GM23338 (cell line): ENCODE measurements around the gene SPG7.

Experiments
- CREB1 ChIP-seq: fragments of 250-450 bp; sonication (Bioruptor Pico); IDR thresholded peaks from 2 replicates; pipeline ENCODE4 v1.5.0; 2020; ENCODE audit warnings: low read depth, mild to moderate bottlenecking, moderate library complexity
- EZH2 ChIP-seq: fragments of 200-600 bp; sonication (generic); IDR thresholded peaks from one replicate; pipeline ENCODE4 v1.8.0; 2017; ENCODE audit warnings: antibody characterized with exemption, mild to moderate bottlenecking, low read depth; ENCODE audit not compliant: unreplicated experiment
- EZH2phosphoT487 ChIP-seq: fragments of 200-600 bp; sonication (generic); IDR thresholded peaks from one replicate; pipeline ENCODE4 v1.8.1; 2018; ENCODE audit warnings: antibody characterized with exemption; ENCODE audit not compliant: unreplicated experiment
- POLR2AphosphoS5 ChIP-seq: IDR thresholded peaks from 2 replicates; pipeline ENCODE4 v1.6.1; 2016; ENCODE audit warnings: antibody characterized with exemption, low read depth
- ZNF114 ChIP-seq: fragments of 250-450 bp; sonication (Bioruptor Pico); IDR thresholded peaks from 2 replicates; pipeline ENCODE4 v1.5.0; 2020; ENCODE audit warnings: mild to moderate bottlenecking, moderate library complexity
- TF ChIP-seq, protein P1 (sequence below), 2 experiments: fragments of 200-600 bp in 1 of 2; sonication (generic) in 1 of 2; conservative IDR thresholded peaks; 2 replicates each; pipeline versions ENCODE4 v1.5.1 to v1.6.1; 2016 to 2017; ENCODE audit warnings: antibody characterized with exemption in 2 of 2, low read depth in 2 of 2, mild to moderate bottlenecking in 2 of 2, moderate library complexity in 1 of 2
- TF ChIP-seq, protein P2 (sequence below): IDR thresholded peaks from 2 replicates; pipeline ENCODE4 v1.6.1; 2016; ENCODE audit warnings: antibody characterized with exemption
- TF ChIP-seq, protein P3 (sequence below): IDR thresholded peaks from one replicate; pipeline ENCODE4 v1.6.1; 2018; ENCODE audit warnings: antibody characterized with exemption; ENCODE audit not compliant: unreplicated experiment

DNA sequence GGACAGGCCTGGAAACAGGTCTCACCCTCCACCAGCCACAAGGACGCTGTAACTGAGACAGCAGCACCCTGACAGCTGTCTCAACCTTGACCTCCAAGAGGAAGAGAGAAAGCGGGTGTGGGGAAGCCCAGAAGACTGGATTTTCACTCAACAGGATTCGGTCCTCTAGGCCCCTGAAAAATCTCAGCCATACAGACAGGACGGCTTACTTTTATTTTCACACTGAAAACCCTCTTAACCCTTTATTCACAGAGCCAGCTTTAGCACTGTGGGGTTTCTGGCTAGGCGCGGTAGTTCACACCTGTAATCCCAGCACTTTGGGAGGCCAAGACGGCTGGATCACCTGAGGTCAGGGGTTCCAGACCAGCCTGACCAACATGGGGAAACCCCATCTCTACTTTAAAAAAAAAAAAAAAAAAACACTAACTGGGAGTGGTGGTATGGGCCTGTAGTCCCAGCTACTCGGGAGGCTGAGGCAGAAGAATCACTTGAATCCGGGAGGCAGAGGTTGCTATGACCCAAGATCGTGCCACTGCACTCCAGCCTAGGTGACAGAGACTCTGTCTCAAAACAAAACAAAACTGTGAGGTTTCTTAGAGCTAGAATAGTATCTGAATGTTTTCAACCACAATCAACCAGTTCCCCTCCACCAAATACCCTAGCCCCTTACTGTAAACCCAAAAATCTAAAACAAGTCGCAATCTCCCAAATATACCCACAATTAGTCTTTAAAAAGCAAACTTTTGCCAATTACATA lies 23.1 kb upstream of the SPG7 start:
- TF ChIP-seq, protein P1, sequence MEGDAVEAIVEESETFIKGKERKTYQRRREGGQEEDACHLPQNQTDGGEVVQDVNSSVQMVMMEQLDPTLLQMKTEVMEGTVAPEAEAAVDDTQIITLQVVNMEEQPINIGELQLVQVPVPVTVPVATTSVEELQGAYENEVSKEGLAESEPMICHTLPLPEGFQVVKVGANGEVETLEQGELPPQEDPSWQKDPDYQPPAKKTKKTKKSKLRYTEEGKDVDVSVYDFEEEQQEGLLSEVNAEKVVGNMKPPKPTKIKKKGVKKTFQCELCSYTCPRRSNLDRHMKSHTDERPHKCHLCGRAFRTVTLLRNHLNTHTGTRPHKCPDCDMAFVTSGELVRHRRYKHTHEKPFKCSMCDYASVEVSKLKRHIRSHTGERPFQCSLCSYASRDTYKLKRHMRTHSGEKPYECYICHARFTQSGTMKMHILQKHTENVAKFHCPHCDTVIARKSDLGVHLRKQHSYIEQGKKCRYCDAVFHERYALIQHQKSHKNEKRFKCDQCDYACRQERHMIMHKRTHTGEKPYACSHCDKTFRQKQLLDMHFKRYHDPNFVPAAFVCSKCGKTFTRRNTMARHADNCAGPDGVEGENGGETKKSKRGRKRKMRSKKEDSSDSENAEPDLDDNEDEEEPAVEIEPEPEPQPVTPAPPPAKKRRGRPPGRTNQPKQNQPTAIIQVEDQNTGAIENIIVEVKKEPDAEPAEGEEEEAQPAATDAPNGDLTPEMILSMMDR (conservative IDR thresholded peaks at IDR 0.05; ENCODE audit: low read depth in 2 of 2) = no peak
- TF ChIP-seq POLR2AphosphoS5 = no peak
- TF ChIP-seq, protein P2, sequence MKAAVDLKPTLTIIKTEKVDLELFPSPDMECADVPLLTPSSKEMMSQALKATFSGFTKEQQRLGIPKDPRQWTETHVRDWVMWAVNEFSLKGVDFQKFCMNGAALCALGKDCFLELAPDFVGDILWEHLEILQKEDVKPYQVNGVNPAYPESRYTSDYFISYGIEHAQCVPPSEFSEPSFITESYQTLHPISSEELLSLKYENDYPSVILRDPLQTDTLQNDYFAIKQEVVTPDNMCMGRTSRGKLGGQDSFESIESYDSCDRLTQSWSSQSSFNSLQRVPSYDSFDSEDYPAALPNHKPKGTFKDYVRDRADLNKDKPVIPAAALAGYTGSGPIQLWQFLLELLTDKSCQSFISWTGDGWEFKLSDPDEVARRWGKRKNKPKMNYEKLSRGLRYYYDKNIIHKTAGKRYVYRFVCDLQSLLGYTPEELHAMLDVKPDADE = no peak
- TF ChIP-seq, protein P3, sequence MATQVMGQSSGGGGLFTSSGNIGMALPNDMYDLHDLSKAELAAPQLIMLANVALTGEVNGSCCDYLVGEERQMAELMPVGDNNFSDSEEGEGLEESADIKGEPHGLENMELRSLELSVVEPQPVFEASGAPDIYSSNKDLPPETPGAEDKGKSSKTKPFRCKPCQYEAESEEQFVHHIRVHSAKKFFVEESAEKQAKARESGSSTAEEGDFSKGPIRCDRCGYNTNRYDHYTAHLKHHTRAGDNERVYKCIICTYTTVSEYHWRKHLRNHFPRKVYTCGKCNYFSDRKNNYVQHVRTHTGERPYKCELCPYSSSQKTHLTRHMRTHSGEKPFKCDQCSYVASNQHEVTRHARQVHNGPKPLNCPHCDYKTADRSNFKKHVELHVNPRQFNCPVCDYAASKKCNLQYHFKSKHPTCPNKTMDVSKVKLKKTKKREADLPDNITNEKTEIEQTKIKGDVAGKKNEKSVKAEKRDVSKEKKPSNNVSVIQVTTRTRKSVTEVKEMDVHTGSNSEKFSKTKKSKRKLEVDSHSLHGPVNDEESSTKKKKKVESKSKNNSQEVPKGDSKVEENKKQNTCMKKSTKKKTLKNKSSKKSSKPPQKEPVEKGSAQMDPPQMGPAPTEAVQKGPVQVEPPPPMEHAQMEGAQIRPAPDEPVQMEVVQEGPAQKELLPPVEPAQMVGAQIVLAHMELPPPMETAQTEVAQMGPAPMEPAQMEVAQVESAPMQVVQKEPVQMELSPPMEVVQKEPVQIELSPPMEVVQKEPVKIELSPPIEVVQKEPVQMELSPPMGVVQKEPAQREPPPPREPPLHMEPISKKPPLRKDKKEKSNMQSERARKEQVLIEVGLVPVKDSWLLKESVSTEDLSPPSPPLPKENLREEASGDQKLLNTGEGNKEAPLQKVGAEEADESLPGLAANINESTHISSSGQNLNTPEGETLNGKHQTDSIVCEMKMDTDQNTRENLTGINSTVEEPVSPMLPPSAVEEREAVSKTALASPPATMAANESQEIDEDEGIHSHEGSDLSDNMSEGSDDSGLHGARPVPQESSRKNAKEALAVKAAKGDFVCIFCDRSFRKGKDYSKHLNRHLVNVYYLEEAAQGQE = no peak
- no peak for TF ChIP-seq EZH2
- no peak for TF ChIP-seq ZNF114 (CRISPR knock-in tag)
- TF ChIP-seq EZH2phosphoT487 = no peak
- no peak for TF ChIP-seq CREB1 (CRISPR knock-in tag)
